ENCODE results near the gene GFPT1.

DNA sequence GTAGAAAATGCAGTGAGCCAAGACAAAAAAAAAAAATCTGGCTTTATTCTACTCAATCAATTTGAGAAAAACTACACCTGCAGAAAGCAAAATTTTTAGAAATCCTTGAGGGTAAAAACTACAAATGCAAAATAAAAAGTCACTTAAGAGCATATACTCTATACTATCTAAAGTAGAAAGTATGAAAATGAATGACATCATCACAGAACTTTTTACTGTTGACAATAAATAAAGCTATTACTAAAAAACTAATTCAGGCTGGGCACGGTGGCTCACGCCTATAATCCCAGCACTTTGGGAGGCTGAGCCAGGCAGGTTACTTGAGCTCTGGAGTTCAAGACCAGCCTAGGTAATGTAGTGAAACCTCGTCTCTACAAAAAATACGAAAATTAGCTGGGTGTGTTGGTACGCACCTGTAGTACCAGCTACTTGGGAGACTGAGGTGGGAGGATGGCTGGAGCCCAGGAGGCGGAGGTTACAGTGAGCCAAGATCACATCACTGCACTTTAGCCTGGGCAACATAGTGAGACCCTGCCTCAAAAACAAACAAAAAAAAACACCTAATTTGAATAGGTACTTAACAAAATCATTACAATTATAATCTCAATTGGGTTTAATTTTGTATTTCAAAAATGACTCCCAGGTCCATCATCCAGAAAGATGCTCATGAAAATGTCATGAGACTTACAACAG lies 42.6 kb upstream of the GFPT1 start:
- TF ChIP-seq, protein P1, sequence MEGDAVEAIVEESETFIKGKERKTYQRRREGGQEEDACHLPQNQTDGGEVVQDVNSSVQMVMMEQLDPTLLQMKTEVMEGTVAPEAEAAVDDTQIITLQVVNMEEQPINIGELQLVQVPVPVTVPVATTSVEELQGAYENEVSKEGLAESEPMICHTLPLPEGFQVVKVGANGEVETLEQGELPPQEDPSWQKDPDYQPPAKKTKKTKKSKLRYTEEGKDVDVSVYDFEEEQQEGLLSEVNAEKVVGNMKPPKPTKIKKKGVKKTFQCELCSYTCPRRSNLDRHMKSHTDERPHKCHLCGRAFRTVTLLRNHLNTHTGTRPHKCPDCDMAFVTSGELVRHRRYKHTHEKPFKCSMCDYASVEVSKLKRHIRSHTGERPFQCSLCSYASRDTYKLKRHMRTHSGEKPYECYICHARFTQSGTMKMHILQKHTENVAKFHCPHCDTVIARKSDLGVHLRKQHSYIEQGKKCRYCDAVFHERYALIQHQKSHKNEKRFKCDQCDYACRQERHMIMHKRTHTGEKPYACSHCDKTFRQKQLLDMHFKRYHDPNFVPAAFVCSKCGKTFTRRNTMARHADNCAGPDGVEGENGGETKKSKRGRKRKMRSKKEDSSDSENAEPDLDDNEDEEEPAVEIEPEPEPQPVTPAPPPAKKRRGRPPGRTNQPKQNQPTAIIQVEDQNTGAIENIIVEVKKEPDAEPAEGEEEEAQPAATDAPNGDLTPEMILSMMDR (IDR thresholded peaks at IDR 0.05; ENCODE audit: insufficient read depth, low read depth, low read length), result no peak
- TF ChIP-seq EZH2 (IDR thresholded peaks at IDR 0.05; ENCODE audit: insufficient read depth, low read length), result no peak

All from astrocyte (in vitro differentiated cells and primary cell).